Natural killer cell (primary cell): Measurements from ENCODE around the gene GPR61. TPM values are rescaled to one million over a fixed set of nuclear protein-coding genes. Genes with fewer than 3 reads are reported as not detected.

ENCODE experiments used
- ATAC-seq, 3 donors: fragments of 150-1000 bp in 2 of 3; fragments of 200-7000 bp in 1 of 3; cut with Tn5 transposase; 1 replicate in 1 of 3; 2 replicates in 2 of 3; pipeline ENCODE4 v1.10.0; 2021; ENCODE audit warnings: mild to moderate bottlenecking in 2 of 3, moderate library complexity in 2 of 3
- DNase-seq, 2 donors: peaks; one replicate each; pipeline versions ENCODE4 v3.0.0 to v3.0.0-alpha.2; 2013 to 2021; ENCODE audit warnings: mixed read lengths in 1 of 2
- H3K27ac ChIP-seq: one replicate; pipeline ENCODE4 v1.5.1; 2013; ENCODE audit warnings: mild to moderate bottlenecking, low read length
- H3K27me3 ChIP-seq: one replicate; pipeline ENCODE4 v1.6.1; 2013; ENCODE audit warnings: low read length; ENCODE audit not compliant: control insufficient read depth, insufficient read depth
- H3K36me3 ChIP-seq: one replicate; pipeline ENCODE4 v1.6.1; 2013; ENCODE audit warnings: low read length; ENCODE audit not compliant: control insufficient read depth, insufficient read depth
- H3K4me1 ChIP-seq: one replicate; pipeline ENCODE4 v1.6.1; 2013; ENCODE audit warnings: low read length; ENCODE audit not compliant: control insufficient read depth, insufficient read depth
- H3K4me3 ChIP-seq: one replicate; pipeline ENCODE4 v1.5.1; 2013; ENCODE audit warnings: low read length
- H3K9me3 ChIP-seq: one replicate; pipeline ENCODE4 v1.6.1; 2013; ENCODE audit warnings: low read length; ENCODE audit not compliant: control insufficient read depth, insufficient read depth
- H3K27ac Mint-ChIP-seq, 2 donors: one replicate each; pipeline ENCODE4 v1.8.0; 2022; ENCODE audit warnings: mild to moderate bottlenecking in 2 of 2, mixed read lengths in 2 of 2, moderate library complexity in 1 of 2
- H3K27me3 Mint-ChIP-seq, 2 donors: one replicate each; pipeline ENCODE4 v1.8.0; 2022; ENCODE audit warnings: low read depth in 2 of 2, mixed read lengths in 2 of 2
- H3K36me3 Mint-ChIP-seq: one replicate; pipeline ENCODE4 v1.8.0; 2022; ENCODE audit warnings: mixed read lengths
- H3K4me1 Mint-ChIP-seq, 2 donors: one replicate each; pipeline ENCODE4 v1.8.0; 2022; ENCODE audit warnings: mixed read lengths in 2 of 2
- H3K4me3 Mint-ChIP-seq: one replicate; pipeline ENCODE4 v1.8.0; 2022; ENCODE audit warnings: mild to moderate bottlenecking, moderate library complexity, mixed read lengths
- H3K9me3 Mint-ChIP-seq, 2 donors: one replicate each; pipeline ENCODE4 v1.8.0; 2022; ENCODE audit warnings: mixed read lengths in 2 of 2
- WGBS: methylation state at CpG from one replicate; pipeline ENCODE4 v1.1.7; 2013; ENCODE audit warnings: missing lambda C conversion rate; ENCODE audit not compliant: insufficient coverage; 5-methylcytosine and 5-hydroxymethylcytosine counted together
- intact Hi-C: fragments of 100-400 bp; cut with micrococcal nuclease; formaldehyde crosslinking; loops from one replicate; pipeline ENCODE4 v1.14.2; 2022
- total RNA-seq, 4 donors: library from RNA; stranded (reverse); fragments of 120-200 nt in 1 of 4; gene quantifications; one replicate each; pipeline versions ENCODE4 v1.2.3 to v1.2.4, GENCODE V29; 2013 to 2022
- TF ChIP-seq, protein P1 (sequence below): fragments of 200-600 bp; IDR thresholded peaks from one replicate; pipeline ENCODE4 v1.8.0; 2022; ENCODE audit warnings: antibody characterized with exemption

GPR61 gene
- total RNA-seq, 3 donors from 2014 or later (not counting 1 experiment from before 2014, with no cell fraction given) = 0.75 to 0.91 TPM; not detected in 1

- Histone ChIP-seq H3K36me3 (no peaks in the 10 kb centered on the region), H3K27me3 (no peaks in the 10 kb centered on the region), H3K9me3 (no peaks in the 10 kb centered on the region), H3K4me1 (peaks cover 14% of the 10 kb centered on the region), H3K27ac (no peak overlapping the region), H3K4me3 (no peak overlapping the region)
- H3K4me1 Mint-ChIP-seq = peaks cover 7 to 16% of the 10 kb centered on the region in 2 donors
- H3K36me3 Mint-ChIP-seq = no peaks in the 10 kb centered on the region
- 85% methylated on average over 4 of the region's 4 CpGs for WGBS
- intact Hi-C loops = no loop called here
- DNase-seq (no peak), ATAC-seq (no peak)
- TF ChIP-seq, protein P1, sequence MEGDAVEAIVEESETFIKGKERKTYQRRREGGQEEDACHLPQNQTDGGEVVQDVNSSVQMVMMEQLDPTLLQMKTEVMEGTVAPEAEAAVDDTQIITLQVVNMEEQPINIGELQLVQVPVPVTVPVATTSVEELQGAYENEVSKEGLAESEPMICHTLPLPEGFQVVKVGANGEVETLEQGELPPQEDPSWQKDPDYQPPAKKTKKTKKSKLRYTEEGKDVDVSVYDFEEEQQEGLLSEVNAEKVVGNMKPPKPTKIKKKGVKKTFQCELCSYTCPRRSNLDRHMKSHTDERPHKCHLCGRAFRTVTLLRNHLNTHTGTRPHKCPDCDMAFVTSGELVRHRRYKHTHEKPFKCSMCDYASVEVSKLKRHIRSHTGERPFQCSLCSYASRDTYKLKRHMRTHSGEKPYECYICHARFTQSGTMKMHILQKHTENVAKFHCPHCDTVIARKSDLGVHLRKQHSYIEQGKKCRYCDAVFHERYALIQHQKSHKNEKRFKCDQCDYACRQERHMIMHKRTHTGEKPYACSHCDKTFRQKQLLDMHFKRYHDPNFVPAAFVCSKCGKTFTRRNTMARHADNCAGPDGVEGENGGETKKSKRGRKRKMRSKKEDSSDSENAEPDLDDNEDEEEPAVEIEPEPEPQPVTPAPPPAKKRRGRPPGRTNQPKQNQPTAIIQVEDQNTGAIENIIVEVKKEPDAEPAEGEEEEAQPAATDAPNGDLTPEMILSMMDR = no peak
- H3K4me3 Mint-ChIP-seq = no peak overlapping the region
- H3K9me3 Mint-ChIP-seq = no peaks in the 10 kb centered on the region
- no peak overlapping the region for H3K27ac Mint-ChIP-seq
- H3K27me3 Mint-ChIP-seq = no peaks in the 10 kb centered on the region
Measured at GRCh38 chr1:109535481-109535880, 4.2 kb upstream of the GPR61 start.

DNA sequence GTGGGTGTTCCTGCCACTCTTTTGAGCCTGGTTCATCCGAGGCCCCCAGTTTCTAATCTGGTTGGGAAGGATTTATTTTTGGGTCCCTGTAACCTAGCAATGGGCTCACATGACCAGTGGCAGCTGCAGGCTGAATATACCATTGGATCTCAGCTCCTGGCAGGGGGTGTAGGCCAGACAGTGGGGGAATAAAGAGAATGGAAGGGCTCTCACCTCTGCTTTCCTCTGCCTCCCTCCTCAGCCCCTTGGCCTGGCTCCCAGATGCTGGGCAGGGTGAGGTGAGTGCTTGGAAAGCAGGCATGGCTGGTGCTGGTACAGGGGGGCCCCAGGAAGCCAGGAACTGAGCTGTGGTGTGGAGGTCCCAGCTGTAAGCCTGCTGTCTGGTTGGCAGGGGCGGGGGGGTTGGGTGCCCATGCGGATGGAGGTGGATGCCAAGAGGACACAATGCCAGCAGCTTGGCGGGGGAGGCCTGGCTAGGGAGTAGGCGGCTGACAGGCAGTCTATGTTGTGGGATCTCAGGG lies 3.6 kb upstream of the GPR61 start:
- TF ChIP-seq, protein P1 = no peak
- WGBS = 75% methylated on average over 5 of the region's 5 CpGs

DNA sequence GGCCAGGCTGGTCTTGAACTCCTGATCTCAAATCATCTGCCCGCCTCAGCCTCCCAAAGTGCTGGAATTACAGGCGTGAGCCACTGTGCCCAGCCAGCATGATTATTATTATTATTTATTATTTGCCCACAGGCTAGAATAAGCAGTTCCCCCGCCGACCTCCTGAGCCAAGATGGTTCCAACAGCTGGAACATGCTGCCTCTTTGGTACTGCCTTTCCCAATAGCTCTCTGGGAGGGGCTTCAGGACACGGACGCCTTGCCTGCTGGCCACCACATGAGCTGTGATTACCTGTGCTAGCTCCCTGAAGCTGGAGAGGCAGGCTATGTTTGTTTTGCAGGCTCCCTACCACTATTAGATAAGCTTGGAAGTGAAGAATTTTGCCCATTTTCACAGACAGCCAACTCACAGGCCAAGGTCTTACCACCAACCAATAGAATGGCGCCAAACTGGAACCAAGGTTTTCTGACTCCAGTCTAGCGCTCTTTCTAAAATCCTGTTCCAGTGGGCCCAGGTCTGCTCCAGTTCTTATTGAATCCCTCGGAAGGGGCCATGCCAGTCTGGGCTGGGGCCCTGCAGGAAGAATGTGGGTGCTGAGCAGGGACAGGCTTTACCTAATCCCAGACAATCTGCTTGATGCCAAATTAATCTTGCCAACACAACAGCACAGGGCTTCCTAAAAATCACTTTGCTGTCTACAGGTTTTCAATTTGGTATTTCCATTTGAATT lies 2.1 kb upstream of the GPR61 start:
- H3K27me3 Mint-ChIP-seq = no peaks in the 10 kb centered on the region
- H3K9me3 ChIP-seq = no peaks in the 10 kb centered on the region

More for the DNA sequence above, 3.6 kb upstream of the GPR61 start:
- no peak for ATAC-seq
- intact Hi-C loops = no loop called here
- Histone ChIP-seq H3K4me1 (peaks cover 14% of the 10 kb centered on the region), H3K36me3 (no peaks in the 10 kb centered on the region), H3K4me3 (no peak overlapping the region), H3K27ac (no peak overlapping the region), H3K27me3 (no peaks in the 10 kb centered on the region), H3K9me3 (no peaks in the 10 kb centered on the region)
- DNase-seq = no peak
- Mint-ChIP-seq H3K27ac (no peak overlapping the region), H3K27me3 (no peaks in the 10 kb centered on the region), H3K4me1 (peaks cover 7 to 12% of the 10 kb centered on the region in 2 donors), H3K36me3 (no peaks in the 10 kb centered on the region), H3K4me3 (no peak overlapping the region), H3K9me3 (no peaks in the 10 kb centered on the region)

More for the DNA sequence above, 2.1 kb upstream of the GPR61 start:
- no peak overlapping the region for H3K4me3 Mint-ChIP-seq
- H3K4me1 ChIP-seq = peaks cover 5% of the 10 kb centered on the region
- ATAC-seq (no peak), DNase-seq (no peak)
- no peaks in the 10 kb centered on the region for H3K36me3 ChIP-seq
- no peak overlapping the region for H3K4me3 ChIP-seq
- no peak overlapping the region for H3K27ac Mint-ChIP-seq
- intact Hi-C loops = no loop called here
- no peaks in the 10 kb centered on the region for H3K36me3 Mint-ChIP-seq
- peaks cover 2 to 4% of the 10 kb centered on the region in 2 donors for H3K4me1 Mint-ChIP-seq
- H3K27ac ChIP-seq = no peak overlapping the region
- WGBS = 92% methylated on average over 9 of the region's 9 CpGs
- no peaks in the 10 kb centered on the region for H3K9me3 Mint-ChIP-seq
- no peaks in the 10 kb centered on the region for H3K27me3 ChIP-seq
- TF ChIP-seq, protein P1 = no peak
